Measurements from ENCODE around the gene TFDP2.

TFDP2 gene

GRCh38 chr3:141971571-141971970, 177.8 kb downstream of the TFDP2 start:
- DNase-seq (ENCODE audit: low read depth) = no peak

GRCh38 chr3:141969711-141970110, 179.6 kb downstream of the TFDP2 start:
- TF ChIP-seq CTCF (conservative IDR thresholded peaks at IDR 0.05; ENCODE audit: low read depth, low read length) = no peak
- no peak for DNase-seq (ENCODE audit: low read depth)
- no peak overlapping the region for H3K4me3 ChIP-seq (ENCODE audit: low read depth, low read length)

More at GRCh38 chr3:141971571-141971970, 177.8 kb downstream of the TFDP2 start:
- H3K4me3 ChIP-seq (ENCODE audit: low read depth, low read length) = no peak overlapping the region
- no peak for TF ChIP-seq CTCF (conservative IDR thresholded peaks at IDR 0.05; ENCODE audit: low read depth, low read length)

GRCh38 chr3:141965471-141965870, 183.9 kb downstream of the TFDP2 start:
- TF ChIP-seq CTCF (conservative IDR thresholded peaks at IDR 0.05; ENCODE audit: low read depth, low read length) = no peak
- no peak for DNase-seq (ENCODE audit: low read depth)

GRCh38 chr3:141963301-141963700, 186.0 kb downstream of the TFDP2 start:
- H3K4me3 ChIP-seq (ENCODE audit: low read depth, low read length) = no peak overlapping the region
- no peak for TF ChIP-seq CTCF (conservative IDR thresholded peaks at IDR 0.05; ENCODE audit: low read depth, low read length)
- DNase-seq (ENCODE audit: low read depth) = no peak

More at GRCh38 chr3:141965471-141965870, 183.9 kb downstream of the TFDP2 start:
- no peak overlapping the region for H3K4me3 ChIP-seq (ENCODE audit: low read depth, low read length)

GRCh38 chr3:141960731-141961130, 188.6 kb downstream of the TFDP2 start:
- TF ChIP-seq CTCF (conservative IDR thresholded peaks at IDR 0.05; ENCODE audit: low read depth, low read length) = no peak
- no peak overlapping the region for H3K4me3 ChIP-seq (ENCODE audit: low read depth, low read length)
- DNase-seq (ENCODE audit: low read depth) = peak; percentile 37

- no peak overlapping the region for H3K4me3 ChIP-seq (ENCODE audit: low read depth, low read length)
- no peak for TF ChIP-seq CTCF (conservative IDR thresholded peaks at IDR 0.05; ENCODE audit: low read depth, low read length)
- peak; percentile 71 for DNase-seq (ENCODE audit: low read depth)
Measured at GRCh38 chr3:141959589-141960554, 189.5 kb downstream of the TFDP2 start.
